ENCODE data around the gene REEP1.

Gene REEP1

GRCh38 chr2:86281066-86281700 is 56.2 kb downstream of the REEP1 start:
- no peak for TF ChIP-seq CTCF (IDR thresholded peaks at IDR 0.05; ENCODE audit: extremely low read depth, missing control alignments)

GRCh38 chr2:86280191-86280667 is 57.2 kb downstream of the REEP1 start:
- TF ChIP-seq CTCF (IDR thresholded peaks at IDR 0.05; ENCODE audit: extremely low read depth, missing control alignments): no peak
- no peak for DNase-seq (ENCODE audit: low spot score)

More at GRCh38 chr2:86281066-86281700, 56.2 kb downstream of the REEP1 start:
- DNase-seq (ENCODE audit: low spot score): no peak

GRCh38 chr2:86275962-86276361 is 61.5 kb downstream of the REEP1 start:
- DNase-seq (ENCODE audit: low spot score): no peak
- TF ChIP-seq CTCF (IDR thresholded peaks at IDR 0.05; ENCODE audit: extremely low read depth, missing control alignments): no peak

- TF ChIP-seq CTCF (IDR thresholded peaks at IDR 0.05; ENCODE audit: extremely low read depth, missing control alignments): no peak
- DNase-seq (ENCODE audit: low spot score): no peak
Measured at GRCh38 chr2:86275384-86275799, 62.0 kb downstream of the REEP1 start.

- DNase-seq (ENCODE audit: low spot score): peak; percentile 42
- no peak for TF ChIP-seq CTCF (IDR thresholded peaks at IDR 0.05; ENCODE audit: extremely low read depth, missing control alignments)
Measured at GRCh38 chr2:86274918-86275275, 62.5 kb downstream of the REEP1 start.

- peak; percentile 57 for DNase-seq (ENCODE audit: low spot score)
Measured at GRCh38 chr2:86274265-86274917, 63.0 kb downstream of the REEP1 start.

More at GRCh38 chr2:86274265-86274917, 63.0 kb downstream of the REEP1 start:
- TF ChIP-seq CTCF (IDR thresholded peaks at IDR 0.05; ENCODE audit: extremely low read depth, missing control alignments): no peak
